Hematopoietic multipotent progenitor cell treated with erythropoietin and hydrocortisone succinate and interleukin-3 and kit ligand, for 6 days (in vitro differentiated cells): ENCODE measurements around the gene PIP4K2A.

Source experiments
- DNase-seq: peaks from one replicate; pipeline ENCODE4 v3.0.0-alpha.2; 2015

PIP4K2A gene

DNA sequence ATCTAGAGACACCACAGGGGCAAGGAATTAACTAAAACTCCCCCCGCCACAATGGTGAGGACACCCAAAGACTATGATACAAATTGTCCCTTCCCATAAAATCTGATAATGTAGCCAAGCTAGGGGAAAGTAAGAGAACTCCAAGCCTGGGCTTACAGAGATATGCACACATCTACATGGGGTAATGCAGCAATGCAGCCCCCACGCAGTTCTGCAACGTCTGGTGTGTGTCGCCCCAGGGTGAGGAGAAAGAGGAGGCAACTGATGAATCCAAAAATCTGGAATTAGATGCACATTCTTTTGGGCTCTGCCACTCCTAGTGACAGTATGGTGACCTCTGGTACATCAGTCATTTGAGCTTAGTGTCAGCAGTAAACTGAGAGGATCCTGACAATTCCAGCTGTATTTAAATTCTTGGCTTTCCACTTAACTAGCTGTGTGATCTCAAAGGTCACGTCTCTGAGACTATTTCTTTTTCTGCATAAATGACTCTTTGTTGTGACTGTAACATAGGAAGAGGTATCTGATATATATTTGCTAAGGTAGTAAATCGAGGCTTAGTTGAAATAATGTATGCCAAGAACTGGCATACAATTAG, 51.5 kb downstream of the PIP4K2A start:
- peak; percentile 30 for DNase-seq

DNA sequence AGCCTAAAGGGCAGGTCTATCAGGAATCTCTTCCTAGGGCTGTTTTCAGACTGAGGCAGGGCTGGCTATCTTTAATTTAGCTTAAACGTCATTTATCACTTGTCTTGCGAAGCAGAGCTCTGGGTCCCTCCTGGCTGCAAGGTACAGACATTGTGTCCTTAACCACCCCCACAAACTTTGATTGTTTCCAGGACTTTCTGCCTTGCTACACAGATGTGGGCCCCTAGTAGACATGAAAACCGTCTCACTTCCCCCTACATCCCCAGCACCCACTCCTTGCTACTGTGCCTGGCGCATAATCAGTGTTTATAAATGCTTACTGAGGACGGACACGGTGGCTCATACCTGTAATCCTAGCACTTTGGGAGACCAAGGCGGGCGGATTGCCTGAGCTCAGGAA, 54.5 kb downstream of the PIP4K2A start:
- DNase-seq = no peak

DNA sequence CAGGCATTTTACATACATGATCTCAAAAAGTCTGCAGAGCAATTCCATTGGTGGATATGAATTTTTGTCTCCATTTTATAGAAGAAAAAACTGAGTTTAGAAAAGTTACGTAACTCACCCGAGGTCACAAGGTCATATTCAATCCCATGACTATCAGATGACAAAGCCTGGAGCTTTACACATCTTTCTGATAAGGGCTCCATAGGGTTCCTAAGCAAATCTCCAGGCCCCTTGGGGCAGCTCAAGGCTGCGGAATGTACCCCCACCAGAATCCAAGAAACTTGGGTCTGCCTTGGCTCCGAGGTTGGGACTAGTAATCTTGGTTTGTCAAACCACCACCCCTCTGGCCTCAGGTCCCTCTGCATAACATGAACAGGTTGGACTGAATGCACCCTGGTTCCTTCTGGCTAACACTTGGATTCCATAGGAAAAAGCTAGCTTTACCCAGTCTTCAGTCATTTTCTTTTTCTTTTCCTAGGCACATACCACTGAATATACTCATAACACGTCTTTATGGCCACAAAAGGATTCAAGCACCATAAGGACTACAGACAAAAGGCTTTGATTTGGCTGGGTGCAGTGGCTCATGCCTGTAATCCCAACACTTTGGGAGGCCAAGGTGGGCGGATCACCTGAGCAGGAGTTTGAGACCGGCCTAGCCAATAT, 55.5 kb downstream of the PIP4K2A start:
- peak; percentile 20 for DNase-seq

DNA sequence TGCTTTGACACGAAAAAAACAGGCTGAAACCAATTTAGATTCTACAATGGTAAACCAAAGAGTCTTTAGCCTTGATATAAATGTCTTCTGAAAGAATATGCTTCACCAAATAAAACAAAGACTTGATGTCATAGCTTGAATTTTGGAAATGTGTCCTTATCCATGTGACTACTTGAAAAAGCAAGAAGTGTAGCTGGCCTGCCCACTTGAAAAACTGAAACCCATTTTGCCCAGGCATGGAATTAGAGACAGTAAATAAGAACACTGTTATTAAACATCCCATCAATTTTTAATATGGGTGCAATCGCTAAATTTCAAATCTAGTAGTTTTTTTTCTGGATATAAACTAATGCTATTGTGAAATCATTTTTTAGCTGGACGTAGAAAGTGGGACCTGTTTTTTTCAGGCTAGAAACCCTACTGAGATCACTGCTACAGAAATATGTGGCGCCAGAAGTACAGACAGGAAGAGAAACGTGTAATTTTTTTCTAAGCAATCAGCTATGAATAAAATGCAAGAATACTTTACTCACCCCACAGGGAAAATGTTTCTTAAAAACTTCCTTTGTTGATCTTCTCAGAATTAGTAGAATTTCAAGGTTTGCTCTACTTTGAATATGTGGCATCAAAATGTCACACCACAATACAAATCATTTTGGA, 56.7 kb downstream of the PIP4K2A start:
- DNase-seq = no peak

DNA sequence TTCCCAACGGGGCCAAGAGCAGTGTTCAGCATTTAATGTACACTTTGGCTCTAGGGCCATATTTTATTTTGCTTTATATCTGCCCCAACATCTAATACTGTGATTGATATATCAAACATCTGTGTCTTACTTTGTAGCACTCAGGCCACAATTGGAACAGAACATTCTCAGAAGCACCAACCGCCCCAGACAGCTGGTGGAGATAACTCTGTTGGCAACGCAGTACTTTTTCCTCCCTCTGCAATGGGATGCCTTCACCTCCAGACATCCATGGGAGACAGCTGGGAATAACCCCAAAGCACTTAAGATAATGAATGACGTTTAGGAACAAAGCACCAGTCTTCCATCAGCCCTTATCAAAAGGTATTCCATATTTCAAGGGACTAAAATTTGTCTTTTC, 57.4 kb downstream of the PIP4K2A start:
- peak; percentile 49 for DNase-seq

DNA sequence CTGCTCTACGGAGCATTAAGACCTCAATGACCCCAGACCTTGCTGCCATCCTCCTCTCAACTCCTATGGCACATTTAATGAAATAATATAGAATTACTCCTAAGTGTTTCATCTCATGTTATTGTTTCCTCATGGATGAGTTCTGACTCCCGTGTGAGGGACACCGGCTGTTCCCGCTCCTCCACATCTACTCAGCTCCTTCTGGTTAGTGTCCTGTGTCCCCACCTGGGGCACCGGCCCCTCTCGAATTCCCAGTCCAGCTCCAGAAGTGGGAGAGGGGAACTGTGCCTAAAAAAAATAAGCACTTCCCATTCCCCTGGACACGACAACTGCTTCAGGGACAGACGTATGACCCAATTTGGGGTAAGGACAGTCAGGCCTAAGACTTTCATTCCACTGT, 58.3 kb downstream of the PIP4K2A start:
- DNase-seq = no peak

DNA sequence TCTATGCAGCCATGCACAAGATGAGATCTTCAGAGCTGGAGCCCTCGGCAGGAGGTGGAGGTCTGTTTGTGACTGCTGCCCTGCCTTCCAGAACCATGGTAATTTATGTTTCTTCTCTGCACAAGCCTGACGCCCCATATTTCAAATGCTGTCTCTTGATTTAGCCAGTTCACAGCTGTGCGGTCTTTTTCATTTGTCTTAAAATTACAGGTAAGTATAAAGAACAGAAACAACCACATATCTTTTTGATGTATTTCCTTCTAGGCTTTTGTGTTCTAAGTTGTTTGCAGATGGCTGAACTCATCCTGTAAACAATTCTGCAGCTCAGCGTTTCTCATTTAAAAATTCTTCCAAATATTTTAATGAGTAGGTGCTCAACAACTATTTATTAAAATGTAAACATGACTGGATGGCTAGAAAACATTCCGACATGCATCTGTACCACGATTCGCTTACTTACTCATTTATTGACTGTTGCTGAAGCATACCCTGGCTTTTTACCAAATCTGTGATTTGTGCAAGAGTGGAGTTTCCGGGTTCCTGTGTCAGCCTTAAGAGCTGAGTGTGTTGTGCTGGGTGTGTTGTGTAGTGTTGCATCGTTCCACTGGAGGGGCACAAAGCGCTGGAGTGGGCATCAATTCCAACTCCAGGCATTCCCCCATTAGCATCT, 58.9 kb downstream of the PIP4K2A start:
- DNase-seq = no peak

DNA sequence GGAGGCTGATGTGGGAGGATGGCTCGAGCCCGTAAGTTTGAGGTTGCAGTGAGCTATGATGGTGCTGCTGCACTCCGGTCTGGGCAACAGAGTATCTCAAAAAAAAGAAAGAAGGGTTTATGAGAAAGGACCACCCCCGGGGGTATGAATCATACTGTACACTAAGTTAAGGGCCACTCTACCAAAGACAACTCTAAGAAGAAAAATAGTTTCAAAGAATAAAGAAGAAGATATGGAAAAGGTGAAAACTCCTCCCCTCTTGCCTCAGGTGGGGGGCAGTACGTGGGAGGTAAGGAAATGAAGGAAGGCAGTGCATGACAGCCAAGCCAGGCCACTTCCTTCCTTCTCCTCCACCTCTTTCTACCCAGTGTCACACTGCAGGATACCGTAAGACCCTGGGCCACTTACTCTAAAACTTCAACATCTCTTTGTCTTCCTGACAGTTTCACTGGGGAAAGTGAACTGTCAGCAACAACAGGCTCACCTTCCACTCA, 61.3 kb downstream of the PIP4K2A start:
- no peak for DNase-seq

DNA sequence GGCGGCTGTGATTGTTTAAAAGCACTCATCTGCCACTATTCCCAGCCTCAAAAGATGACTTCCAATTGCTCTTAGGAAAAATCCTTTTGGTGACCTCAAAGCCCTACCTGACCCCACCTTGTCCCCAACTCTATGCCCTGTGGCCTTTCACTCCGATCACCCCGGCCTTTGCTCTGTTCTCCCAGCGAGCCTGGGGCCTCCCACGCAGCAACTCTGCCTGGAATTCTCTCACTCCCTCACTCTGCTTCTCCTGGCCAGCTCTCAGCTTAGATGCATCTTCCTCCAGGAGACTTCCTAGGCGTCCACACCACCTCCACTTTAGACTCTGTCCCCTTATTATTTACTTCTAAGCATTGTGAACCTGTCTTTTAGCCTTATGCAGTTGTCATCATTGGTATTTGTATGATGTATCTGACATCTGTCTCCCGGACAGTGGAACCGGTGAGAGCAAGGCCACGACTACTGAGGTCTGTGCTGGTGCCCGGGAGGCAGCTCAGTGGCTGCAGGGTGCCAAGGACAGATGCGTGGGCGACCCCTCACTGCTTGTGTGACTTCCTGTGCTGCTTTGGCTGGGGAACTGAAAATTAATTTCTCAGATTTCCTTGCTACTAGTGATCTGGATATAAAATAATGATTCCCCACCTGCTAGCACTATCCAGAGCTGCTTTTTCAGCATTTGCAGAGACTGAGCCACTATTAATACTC, 63.0 kb downstream of the PIP4K2A start:
- no peak for DNase-seq

DNA sequence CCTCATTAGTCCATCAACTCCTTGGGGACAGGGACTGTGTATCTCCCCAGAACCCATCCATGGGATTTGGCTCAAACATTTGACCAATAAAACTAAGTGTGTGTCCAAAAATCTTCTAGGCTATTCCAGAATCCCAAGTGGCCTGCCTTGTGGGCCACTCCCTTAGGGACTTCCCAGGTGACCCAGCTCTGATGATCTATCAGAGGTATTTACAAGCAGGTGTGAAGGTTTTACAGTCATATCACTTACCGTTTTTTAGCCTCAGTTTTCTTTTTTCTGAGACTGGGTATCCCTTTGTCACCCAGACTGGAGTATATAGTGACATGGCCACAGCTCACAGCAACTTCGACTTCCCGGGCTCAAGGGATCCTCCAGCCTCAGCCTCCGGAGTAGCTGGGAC, 64.4 kb downstream of the PIP4K2A start:
- DNase-seq = no peak

DNA sequence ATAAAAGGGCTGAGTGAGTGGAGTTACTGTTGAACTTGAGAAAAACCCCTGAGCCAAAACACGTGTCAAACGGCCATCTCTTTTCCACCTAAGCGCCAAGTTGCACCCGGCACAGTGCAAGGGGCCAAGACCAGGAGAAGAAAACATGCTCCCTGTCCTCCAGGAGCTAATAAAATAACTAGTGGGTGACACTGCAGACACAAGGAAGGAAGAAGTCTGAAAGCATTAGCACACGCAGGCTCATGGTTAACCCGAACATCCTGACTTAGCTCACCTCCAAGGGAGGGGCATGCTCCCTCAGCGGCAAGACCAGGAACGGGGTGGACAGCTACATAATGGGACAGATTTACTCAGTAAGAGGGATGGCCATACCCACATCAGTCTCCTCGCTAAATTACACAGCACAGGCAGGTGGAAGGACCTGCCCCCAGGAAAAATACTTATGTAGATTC, 65.0 kb downstream of the PIP4K2A start:
- DNase-seq = peak; percentile 26

DNA sequence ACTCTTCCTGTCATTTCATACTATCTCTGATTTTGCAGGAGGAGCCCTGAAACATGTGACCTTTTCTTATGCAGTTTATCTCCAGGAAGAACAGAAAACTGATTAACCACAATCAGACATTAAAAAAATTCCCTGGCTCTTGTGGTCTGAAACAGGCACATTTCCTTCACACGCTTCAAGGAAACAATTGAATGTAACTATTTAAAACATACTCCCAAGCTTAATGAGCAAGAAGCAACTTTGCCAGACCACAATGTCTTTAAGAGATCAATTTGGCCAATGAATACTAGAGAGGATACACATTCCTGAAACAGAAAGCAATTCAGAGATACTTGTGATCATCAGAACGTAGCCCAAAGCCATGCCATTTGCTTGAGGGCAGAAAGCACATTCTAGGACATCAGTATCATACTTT, 65.8 kb downstream of the PIP4K2A start:
- DNase-seq = peak; percentile 35

DNA sequence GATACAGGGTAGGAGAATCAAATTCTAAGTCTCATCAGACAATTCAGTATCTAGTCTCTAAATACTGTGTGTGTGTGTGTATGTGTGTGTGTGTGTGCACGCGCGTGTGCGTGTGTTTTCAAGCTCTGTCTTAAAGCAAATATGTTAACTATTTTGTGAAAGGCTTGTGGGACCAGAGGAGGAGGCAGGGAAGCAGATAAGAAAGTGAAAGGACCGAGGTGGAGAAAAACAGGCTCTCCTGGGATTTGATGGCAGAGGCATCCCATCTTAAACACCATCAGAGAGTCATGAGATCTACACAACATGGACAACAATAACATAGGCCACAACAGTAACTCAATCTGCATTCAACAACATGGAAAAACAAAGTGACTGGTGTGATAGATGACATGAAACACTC, 67.1 kb downstream of the PIP4K2A start:
- DNase-seq = no peak

DNA sequence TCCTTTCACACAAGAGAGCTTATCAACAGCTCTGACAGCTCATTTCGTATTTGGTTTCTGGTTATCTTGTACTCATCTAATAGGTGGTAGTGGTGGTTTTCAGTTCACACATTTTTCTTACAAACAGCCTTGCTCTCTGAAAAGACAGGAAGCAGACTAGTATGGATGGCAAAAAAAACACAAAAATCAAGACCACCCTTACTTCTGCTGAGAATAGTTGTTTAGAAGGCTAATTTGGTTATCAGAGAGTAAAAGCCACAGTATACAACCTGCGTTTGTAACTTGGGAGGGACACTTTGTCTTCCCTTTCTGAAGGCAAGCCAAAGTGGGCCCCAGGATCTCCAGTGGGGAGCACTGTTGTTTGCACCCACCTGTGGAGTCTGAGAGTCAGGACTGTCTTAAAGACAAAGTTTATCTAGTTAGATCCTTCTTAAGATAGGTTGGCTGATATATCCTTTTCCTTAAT, 68.0 kb downstream of the PIP4K2A start:
- DNase-seq = peak; percentile 56

DNA sequence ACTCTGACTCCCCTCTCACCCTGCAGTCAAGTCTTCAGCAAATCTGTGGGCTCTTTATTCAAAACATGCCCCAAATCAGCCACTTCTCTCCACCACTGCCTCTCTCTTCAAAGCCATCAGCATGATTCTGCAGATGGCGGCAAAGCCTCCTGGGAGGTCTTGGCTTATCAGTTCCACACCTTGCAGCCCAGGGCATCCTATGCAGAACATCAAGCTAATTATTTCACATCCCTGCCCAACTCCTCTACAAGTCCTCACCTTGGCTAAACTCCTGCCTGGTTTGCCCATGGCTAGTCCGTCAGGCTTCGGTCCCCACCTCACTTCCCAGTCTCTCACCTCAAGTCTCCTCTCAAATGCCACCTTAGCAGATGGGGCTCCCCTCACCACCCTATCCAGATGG, 70.2 kb downstream of the PIP4K2A start:
- peak; percentile 42 for DNase-seq

DNA sequence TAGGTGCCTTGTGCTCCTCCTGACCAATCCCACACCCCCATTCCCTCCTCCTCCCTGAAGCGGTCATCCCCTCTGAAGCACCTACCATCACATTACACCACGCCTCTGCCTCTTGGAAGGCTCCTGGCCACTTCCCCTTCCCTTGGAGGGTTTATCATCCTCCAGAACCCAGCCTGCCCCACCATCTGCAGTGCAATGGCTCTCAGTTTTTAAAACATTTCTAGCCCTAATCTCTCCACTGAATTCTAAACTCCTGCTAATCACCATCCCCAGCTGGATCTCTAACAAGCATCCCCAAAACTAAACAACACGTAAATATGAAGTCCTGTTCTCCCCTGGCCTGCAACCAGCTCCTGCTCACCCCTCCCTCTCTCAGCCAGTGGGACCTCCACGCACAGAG, 70.6 kb downstream of the PIP4K2A start:
- DNase-seq = peak; percentile 63

DNA sequence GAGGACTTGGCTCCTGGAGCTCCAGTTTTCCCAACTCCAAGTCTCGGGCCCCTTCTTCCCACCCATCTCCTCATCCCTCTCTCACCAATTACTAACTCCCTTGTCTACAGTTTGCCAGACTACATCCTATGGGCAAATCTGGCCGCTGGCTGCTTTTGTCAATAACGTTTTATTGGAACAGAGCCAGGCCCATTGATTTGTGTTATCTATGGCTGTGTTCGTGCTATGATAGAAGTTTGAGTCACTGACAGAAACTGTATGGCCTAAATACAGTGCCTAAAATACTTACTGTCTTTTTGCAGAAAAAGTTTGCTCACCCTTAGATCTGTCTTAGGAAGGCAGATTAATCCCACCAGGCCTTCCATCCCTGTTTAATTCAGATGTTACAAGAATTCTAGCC, 71.3 kb downstream of the PIP4K2A start:
- no peak for DNase-seq

DNA sequence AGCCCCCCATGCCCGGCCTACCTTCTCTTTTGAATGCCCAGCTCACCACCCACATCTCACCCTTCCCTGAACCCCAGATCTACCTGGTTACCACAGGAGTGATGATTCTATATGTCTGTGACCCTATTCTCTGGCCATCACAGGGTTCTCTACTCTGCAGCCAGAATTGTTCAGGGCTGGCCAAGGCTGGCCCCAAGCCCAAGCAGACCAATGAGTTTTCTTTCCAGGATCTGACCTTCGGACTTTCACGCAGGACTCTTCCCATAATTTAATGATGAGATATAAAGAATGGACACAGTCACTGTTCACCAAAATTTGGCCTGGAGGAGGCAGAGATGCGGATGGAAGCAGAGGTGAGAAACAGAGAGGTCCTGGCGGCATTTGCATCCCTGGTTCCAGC, 72.6 kb downstream of the PIP4K2A start:
- no peak for DNase-seq

DNA sequence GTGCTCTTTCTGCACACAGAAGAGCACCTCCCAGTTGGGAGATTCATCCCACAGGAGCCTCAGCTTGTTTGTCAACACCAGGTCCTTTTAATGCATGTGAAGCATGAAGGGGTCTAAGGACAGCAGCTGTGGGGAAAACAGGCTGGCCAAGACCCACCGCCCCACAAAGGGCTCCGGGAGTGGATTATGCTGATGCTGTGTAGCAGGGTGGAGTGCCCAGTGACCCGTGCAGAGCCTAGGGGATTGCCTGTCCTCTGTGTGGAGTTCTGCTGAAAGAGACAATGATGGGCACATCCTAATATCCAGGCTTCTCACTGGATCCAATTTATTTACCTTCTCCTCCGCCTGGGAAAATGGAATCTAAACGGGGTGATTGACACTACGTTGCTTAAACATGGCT, 74.0 kb downstream of the PIP4K2A start:
- DNase-seq = no peak

DNA sequence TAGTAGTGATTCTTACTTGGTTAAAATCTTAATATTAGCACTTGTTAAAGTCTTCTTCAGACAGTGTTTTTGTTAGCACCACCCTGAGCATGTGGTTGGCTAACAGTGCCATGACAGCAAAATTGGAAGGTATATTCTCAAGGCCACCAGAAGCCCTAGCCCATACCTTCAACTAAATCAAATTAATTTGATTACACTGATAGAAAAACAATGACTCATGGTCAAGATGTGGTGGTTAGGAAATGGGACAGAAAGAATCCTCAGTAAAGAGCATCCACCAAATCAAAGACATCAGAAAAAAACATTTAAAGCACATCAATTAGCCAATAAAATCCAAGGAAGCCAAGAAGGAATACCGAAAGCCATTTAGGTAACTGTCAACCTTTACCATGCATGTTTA, 75.5 kb downstream of the PIP4K2A start:
- DNase-seq = no peak

DNA sequence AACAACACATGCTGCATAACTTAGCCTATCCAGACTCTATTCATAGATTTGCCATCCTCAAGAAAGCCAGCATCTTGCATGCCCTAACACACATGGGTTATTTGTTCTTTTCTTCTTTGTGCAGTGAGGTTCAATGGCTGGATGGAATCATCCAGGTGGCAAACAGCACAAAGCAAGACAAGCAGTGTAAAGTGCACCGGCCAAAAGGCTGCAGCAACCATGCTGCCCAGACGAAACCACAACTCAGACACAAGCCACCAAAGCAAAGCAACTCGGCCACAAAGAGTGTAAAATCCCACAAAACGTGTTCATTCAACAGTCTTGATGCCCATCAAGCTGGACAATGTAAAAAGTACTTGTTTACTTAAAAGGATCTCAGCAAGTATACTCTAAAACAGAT, 76.9 kb downstream of the PIP4K2A start:
- no peak for DNase-seq

DNA sequence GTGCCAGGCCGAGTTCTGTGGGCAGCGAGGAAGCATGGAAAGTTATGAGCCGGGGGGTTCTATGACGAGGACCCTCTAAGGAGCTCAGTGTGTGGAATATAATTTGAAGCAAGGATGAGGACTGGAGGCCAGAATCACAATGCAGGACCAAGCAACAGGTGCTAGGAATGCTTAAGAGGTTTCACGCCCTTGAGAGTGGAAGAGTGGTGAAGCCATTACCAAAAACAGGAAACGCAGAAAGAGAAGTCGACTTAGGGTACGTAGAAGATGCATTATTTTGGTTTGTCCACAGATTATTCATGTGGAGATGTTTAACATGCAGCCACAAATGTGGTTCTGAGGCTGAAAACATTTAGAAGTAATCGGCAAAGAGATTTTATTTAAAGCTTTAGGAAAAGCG, 78.7 kb downstream of the PIP4K2A start:
- no peak for DNase-seq
